Erythroblast (primary cell): Measurements from ENCODE around the gene GID4.

Experiments
- GATA1 ChIP-seq: IDR thresholded peaks from 2 replicates; pipeline ENCODE4 v1.6.1; 2011; ENCODE audit warnings: low read depth, mild to moderate bottlenecking, control low read depth, low read length, moderate library complexity
- POLR2A ChIP-seq: IDR thresholded peaks from 2 replicates; pipeline ENCODE4 v1.6.1; 2011; ENCODE audit warnings: mild to moderate bottlenecking, low read length

- TF ChIP-seq POLR2A = no peak
- no peak for TF ChIP-seq GATA1
Observed at GRCh38 chr17:18002171-18002570, 37.0 kb upstream of the GID4 start.
